ENCODE data around the gene LIPC. TPM values are rescaled to one million over a fixed set of nuclear protein-coding genes. Genes with fewer than 3 reads are reported as not detected.

The LIPC gene
- total and polyA plus RNA-seq, 8 donors = 0.11 to 1.0 (median 0.60) TPM

GRCh38 chr15:58604455-58604923 lies 172.7 kb downstream of the LIPC start:
- no peak for TF ChIP-seq CTCF (IDR thresholded peaks at IDR 0.05)
- intact Hi-C loops (cut with DNase I) = no loop called here
- H3K4me1 ChIP-seq = peaks cover 0 to 6% of the 10 kb centered on the region in 2 donors
- H3K36me3 ChIP-seq = peaks cover 0 to 47% of the 10 kb centered on the region in 2 donors
- H3K27ac ChIP-seq = no peak overlapping the region
- no peaks in the 10 kb centered on the region for H3K9me3 ChIP-seq
- ATAC-seq (peak; percentile 56), DNase-seq (no peak)
- no peak overlapping the region for H3K4me3 ChIP-seq
- H3K27me3 ChIP-seq = no peaks in the 10 kb centered on the region

- no peak for DNase-seq
- no peaks in the 10 kb centered on the region for H3K27me3 ChIP-seq
- H3K4me3 ChIP-seq = no peak overlapping the region
- H3K27ac ChIP-seq = no peak overlapping the region
- H3K36me3 ChIP-seq = peaks cover 0 to 60% of the 10 kb centered on the region in 2 donors
- no peaks in the 10 kb centered on the region for H3K9me3 ChIP-seq
- TF ChIP-seq CTCF (IDR thresholded peaks at IDR 0.05) = no peak
- H3K4me1 ChIP-seq = peaks cover 0 to 6% of the 10 kb centered on the region in 2 donors
- intact Hi-C loops (cut with DNase I) = no loop called here
- ATAC-seq = no peak
Measured at GRCh38 chr15:58605931-58606530, 174.2 kb downstream of the LIPC start.

GRCh38 chr15:58606577-58607080 lies 174.8 kb downstream of the LIPC start:
- Histone ChIP-seq H3K4me1 (peaks cover 0 to 6% of the 10 kb centered on the region in 2 donors), H3K4me3 (no peak overlapping the region), H3K9me3 (no peaks in the 10 kb centered on the region), H3K36me3 (peaks cover 0 to 54% of the 10 kb centered on the region in 2 donors), H3K27me3 (no peaks in the 10 kb centered on the region), H3K27ac (no peak overlapping the region)
- no peak for DNase-seq
- no peak for ATAC-seq
- no peak for TF ChIP-seq CTCF (IDR thresholded peaks at IDR 0.05)
- intact Hi-C loops (cut with DNase I) = no loop called here

- Histone ChIP-seq H3K27me3 (no peaks in the 10 kb centered on the region), H3K36me3 (peaks cover 0 to 45% of the 10 kb centered on the region in 2 donors), H3K4me3 (no peak overlapping the region), H3K9me3 (no peaks in the 10 kb centered on the region), H3K4me1 (peaks cover 0 to 6% of the 10 kb centered on the region in 2 donors), H3K27ac (no peak overlapping the region)
- ATAC-seq (no peak), DNase-seq (no peak)
- TF ChIP-seq CTCF (IDR thresholded peaks at IDR 0.05) = no peak
- intact Hi-C loops (cut with DNase I) = no loop called here
Measured at GRCh38 chr15:58608129-58608590, 176.4 kb downstream of the LIPC start.

- DNase-seq (no peak), ATAC-seq (no peak)
- Histone ChIP-seq H3K36me3 (peaks cover 0 to 43% of the 10 kb centered on the region in 2 donors), H3K4me3 (no peak overlapping the region), H3K4me1 (peaks cover 0 to 6% of the 10 kb centered on the region in 2 donors), H3K27me3 (no peaks in the 10 kb centered on the region), H3K27ac (no peak overlapping the region), H3K9me3 (no peaks in the 10 kb centered on the region)
- intact Hi-C loops (cut with DNase I) = no loop called here
- no peak for TF ChIP-seq CTCF (IDR thresholded peaks at IDR 0.05)
Measured at GRCh38 chr15:58608711-58609110, 176.9 kb downstream of the LIPC start.

All from left lung (tissue), 10 donors.